Vagina (tissue), 2 donors: ENCODE results near the gene PFKFB2.

ENCODE experiments used
- CTCF ChIP-seq, 3 experiments: fragments of 450-650 bp in 2 of 3; fragments of 200-600 bp in 1 of 3; sonication (generic) in 1 of 3; IDR thresholded peaks; one replicate each; pipeline ENCODE4 v1.5.1; 2017 to 2019; ENCODE audit warnings: antibody characterized with exemption in 3 of 3, mild to moderate bottlenecking in 2 of 3, moderate library complexity in 2 of 3
- POLR2A ChIP-seq, 2 donors: fragments of 450-650 bp; IDR thresholded peaks; one replicate each; pipeline ENCODE4 v1.6.1; 2017; ENCODE audit warnings: antibody characterized with exemption in 2 of 2, mild to moderate bottlenecking in 2 of 2, moderate library complexity in 2 of 2
- POLR2AphosphoS5 ChIP-seq, 2 donors: sonication (generic); formaldehyde crosslinking; IDR thresholded peaks; one replicate each; pipeline ENCODE4 v1.9.0; 2017; ENCODE audit warnings: antibody characterized with exemption in 2 of 2, mild to moderate bottlenecking in 2 of 2, low read depth in 1 of 2; ENCODE audit not compliant: insufficient read depth in 1 of 2

GRCh38 chr1:207025146-207025880 is 27.8 kb upstream of the PFKFB2 start:
- TF ChIP-seq CTCF (IDR thresholded peaks at IDR 0.05) (no peak), POLR2A (IDR thresholded peaks at IDR 0.05) (no peak), POLR2AphosphoS5 (IDR thresholded peaks at IDR 0.05; ENCODE audit: insufficient read depth in 1 of 2, low read depth in 1 of 2) (no peak)
